Colon (tissue), 2 donors: Measurements from ENCODE around the gene B3GNT9.

Experiments used
- FAIRE-seq: peaks from 2 replicates; lab custom pipeline; 2012; peaks lifted over from hg19 to GRCh38; lab: Jason Lieb, UNC
- donor health status: control.
- donor health status: control.

B3GNT9 gene

GRCh38 chr16:67112591-67113399 lies 38.0 kb downstream of the B3GNT9 start:
- no peak for FAIRE-seq

- FAIRE-seq, result no peak
Observed at GRCh38 chr16:67111951-67112444, 38.8 kb downstream of the B3GNT9 start.

GRCh38 chr16:67109407-67110135 lies 41.2 kb downstream of the B3GNT9 start, which contains the start of gene PHAF1:
Gene PHAF1 (plus strand): TSS chr16:67109941. CDS start chr16:67110176, 235 bp downstream.
- FAIRE-seq, result no peak

- FAIRE-seq, result no peak
Observed at GRCh38 chr16:67108931-67109406, 41.8 kb downstream of the B3GNT9 start.

GRCh38 chr16:67108489-67108888 lies 42.3 kb downstream of the B3GNT9 start:
- no peak for FAIRE-seq

- no peak for FAIRE-seq
Observed at GRCh38 chr16:67105881-67106280, 44.9 kb downstream of the B3GNT9 start.

GRCh38 chr16:67105246-67105645 lies 45.6 kb downstream of the B3GNT9 start:
- FAIRE-seq, result no peak

GRCh38 chr16:67104845-67105244 lies 46.0 kb downstream of the B3GNT9 start:
- no peak for FAIRE-seq

- FAIRE-seq, result no peak
Observed at GRCh38 chr16:67104061-67104460, 46.7 kb downstream of the B3GNT9 start.

GRCh38 chr16:67101311-67102082 lies 49.3 kb downstream of the B3GNT9 start:
- no peak for FAIRE-seq

- no peak for FAIRE-seq
Observed at GRCh38 chr16:67100569-67101310, 50.1 kb downstream of the B3GNT9 start.

- no peak for FAIRE-seq
Observed at GRCh38 chr16:67098599-67098998, 52.2 kb downstream of the B3GNT9 start.
